RCC 7860 (cell line): Measurements from ENCODE around the gene IGSF8.

ENCODE experiments used
- DNase-seq: peaks from one replicate; pipeline ENCODE4 v3.0.0-alpha.2; 2015; ENCODE audit warnings: low spot score
- FAIRE-seq: peaks from 2 replicates; lab custom pipeline; 2012; peaks lifted over from hg19 to GRCh38; lab: Jason Lieb, UNC

Gene IGSF8

GRCh38 chr1:160092366-160093068, 5.9 kb downstream of the IGSF8 start:
- DNase-seq (no peak), FAIRE-seq (no peak)

- FAIRE-seq (no peak), DNase-seq (no peak)
These were observed 6.7 kb downstream of the IGSF8 start for GRCh38 chr1:160091666-160092223.

DNA sequence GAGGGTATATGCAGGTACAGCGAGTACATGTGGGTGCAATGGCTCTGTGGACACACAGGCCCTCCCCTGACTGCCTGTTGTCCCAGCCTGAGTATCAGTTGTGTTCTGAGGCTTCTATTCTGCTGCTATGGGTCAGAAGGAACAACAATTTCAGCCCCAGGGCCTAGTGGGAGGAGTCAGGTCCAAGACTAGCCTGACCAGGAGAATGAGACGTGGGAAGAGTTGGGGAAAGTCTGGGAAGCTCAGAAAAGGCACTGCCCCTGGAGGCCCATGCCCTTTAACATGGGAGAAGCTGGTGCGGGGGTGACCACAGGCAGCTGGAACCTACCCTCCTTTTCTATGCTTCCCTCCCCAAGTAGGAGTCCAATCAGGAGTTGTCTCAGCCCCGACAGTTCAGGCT, 7.7 kb downstream of the IGSF8 start:
- no peak for DNase-seq
- FAIRE-seq, result no peak

GRCh38 chr1:160089883-160090282, 8.5 kb downstream of the IGSF8 start:
- no peak for DNase-seq
- no peak for FAIRE-seq

DNA sequence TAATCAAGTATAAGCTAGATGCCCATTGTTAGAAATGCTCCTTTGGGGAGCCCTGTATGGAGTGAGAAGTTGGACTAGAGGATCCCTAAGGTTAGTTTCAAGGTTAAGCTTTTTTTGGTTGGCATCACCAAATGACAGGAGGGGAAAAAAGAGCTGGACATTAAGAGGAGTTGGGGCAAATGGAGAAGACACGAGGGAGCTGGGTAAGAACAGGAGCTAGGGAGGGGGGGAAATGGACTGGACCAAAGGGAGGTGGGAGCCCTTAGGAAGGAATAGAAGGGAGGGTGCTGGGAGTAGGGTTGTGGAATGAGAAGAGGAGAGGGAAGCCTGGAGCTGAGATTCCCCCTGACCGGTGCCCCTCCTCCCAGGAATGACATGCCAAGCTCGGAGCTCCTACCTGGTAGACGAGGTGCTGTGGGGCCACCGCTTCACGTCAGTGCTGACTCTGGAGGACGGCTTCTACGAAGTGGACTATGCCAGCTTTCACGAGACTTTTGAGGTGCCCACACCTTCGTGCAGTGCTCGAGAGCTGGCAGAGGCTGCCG, 11.2 kb downstream of the IGSF8 start:
- FAIRE-seq, result no peak

DNA sequence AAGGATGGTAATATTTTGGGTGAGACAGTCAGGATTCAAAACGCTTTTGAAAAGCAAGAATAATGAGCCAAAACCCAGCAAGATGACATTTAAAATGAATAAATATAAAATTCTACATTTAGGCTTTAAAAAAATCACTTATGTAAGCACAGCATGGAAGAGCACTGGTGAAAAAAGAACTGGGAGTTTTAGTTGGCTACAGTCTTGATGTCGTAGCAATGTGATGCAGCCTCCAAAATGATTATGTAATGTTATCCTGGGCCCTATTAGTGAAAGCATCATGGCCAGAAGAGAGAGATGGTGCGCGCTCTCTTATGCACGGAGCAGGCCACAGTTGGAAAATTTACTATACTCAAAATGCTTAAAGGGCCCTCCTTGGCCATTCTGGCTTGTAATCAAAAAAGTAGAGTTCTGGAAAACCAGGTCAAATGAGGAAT, 11.9 kb downstream of the IGSF8 start:
- no peak for FAIRE-seq
- DNase-seq, result no peak

More for the DNA sequence above, 11.2 kb downstream of the IGSF8 start:
- no peak for DNase-seq

GRCh38 chr1:160085686-160086455, 12.5 kb downstream of the IGSF8 start:
- DNase-seq (peak; percentile 46), FAIRE-seq (no peak)

DNA sequence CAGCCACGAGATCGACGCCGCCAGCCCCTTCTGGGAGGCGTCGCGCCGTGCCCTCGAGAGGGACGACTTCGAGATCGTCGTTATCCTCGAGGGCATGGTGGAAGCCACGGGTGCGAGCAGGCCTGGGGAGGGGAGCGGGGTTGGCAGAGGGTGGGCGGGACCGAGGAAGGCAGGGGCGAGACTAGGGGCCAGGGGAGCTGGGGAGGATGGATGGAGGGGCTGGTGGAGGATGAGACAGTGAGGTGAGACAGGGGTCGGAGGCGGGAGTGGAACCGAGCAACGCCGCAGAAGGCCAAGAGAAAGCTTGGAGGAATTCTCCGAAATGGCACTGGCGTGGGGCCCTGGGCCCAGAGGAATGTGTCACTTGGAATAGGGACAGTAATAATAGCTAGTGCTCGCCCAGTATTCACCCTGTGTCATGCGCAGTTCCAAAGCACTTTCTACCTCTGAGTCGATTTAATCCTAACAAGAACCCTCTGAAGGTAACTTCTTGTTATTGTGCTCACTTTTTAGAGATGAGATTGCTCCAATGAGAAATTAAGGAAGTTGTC, 13.6 kb downstream of the IGSF8 start:
- DNase-seq (no peak), FAIRE-seq (no peak)

GRCh38 chr1:160083968-160084770, 14.2 kb downstream of the IGSF8 start:
- FAIRE-seq, result no peak
- DNase-seq, result no peak

DNA sequence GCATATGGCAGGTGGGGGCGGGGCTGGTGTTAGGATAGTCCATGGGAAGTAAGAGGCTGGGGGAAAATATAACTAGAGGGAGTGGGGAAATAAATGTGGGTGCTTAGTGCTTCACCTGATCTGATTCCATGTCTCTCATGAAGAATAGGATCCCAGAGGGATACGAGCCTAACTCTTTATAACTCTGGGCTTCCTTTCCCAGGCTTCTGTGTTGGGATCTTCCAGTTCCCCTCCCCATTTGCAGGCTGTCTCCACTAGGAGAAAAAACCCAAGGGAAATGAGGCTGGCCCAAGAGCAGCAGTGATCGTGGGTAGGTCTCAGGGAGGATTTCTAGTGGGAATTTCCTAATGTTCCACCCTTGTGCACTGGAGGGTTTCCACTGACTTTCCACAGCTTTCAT, 15.5 kb downstream of the IGSF8 start:
- FAIRE-seq (no peak), DNase-seq (no peak)

DNA sequence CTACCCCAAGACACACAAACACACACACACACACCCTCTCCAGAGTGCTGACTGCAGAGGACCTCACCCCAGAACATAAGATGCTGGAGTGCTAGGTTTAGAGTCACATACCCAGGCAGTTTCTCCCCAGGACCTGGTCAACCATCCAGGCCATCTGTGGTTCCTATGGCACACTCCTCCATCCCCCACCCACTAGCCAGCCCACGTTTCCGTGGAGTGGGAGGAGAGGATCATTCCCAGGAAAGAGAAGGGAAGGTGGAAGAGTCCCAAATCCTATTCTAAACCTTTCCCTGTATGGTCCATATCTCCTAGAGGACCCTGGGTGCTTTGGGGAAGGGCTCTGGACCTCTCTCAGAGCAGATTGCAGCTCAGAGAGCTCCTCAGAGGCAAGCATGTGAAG, 15.9 kb downstream of the IGSF8 start:
- FAIRE-seq, result no peak
- no peak for DNase-seq

- no peak for FAIRE-seq
These were observed 17.0 kb downstream of the IGSF8 start, which contains the start of gene KCNJ9 for GRCh38 chr1:160081261-160081936. Gene KCNJ9 (plus strand): TSS chr1:160081538. CDS start chr1:160084031, 2,493 bp downstream.

DNA sequence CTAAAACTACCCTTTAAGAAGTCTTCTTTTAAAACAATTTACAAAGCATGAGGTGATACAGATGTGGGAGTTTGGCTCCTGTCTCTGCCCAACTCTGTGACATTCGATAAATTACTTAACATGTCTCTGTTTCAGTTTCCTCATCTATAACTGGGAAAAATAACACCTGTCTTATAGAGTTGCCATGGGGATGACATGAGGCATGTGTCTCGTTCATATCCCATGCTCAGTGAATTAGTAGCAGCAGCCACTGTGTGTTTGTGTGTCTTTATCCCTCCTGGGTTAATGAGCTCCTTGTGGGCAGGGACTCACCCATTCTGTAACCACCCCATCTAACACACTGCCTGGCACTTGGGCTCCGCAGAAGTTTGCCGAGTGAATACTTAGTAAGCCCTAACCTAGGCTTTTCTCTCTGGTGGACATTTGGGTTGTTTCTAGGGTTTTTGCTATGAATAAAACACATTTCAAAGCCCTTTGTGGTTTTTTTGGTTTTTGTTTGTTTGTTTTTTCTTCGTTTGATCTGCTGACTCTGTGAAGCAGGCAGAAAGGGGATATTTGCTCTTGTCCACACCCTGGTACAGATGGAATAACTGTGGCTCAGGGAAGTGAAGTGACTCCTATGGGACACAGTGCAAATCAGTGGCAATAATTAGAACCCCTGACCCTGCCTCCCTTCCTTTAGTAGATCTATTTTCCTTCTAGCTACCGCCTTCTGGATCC, 17.9 kb downstream of the IGSF8 start:
- no peak for DNase-seq
- FAIRE-seq, result no peak

More at GRCh38 chr1:160081261-160081936, 17.0 kb downstream of the IGSF8 start, which contains the start of gene KCNJ9:
- no peak for DNase-seq

DNA sequence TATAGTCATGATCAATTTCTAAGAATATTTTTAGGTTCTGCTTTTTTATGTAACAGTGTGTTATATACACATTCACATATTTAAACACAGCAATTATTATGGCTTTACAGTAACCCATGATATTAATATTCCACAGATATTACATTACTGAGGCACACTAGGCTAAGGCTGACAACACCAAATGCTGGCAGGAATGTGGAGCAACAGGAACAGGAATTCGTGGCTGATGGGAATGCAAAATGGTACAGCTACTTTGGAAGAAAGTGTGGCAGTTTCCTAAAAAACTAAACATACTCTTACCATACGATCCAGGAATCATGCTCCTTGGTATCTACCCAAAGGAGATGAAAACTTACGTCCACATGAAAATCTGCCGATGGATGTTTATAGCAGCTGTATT, 19.0 kb downstream of the IGSF8 start:
- FAIRE-seq, result no peak
- no peak for DNase-seq

DNA sequence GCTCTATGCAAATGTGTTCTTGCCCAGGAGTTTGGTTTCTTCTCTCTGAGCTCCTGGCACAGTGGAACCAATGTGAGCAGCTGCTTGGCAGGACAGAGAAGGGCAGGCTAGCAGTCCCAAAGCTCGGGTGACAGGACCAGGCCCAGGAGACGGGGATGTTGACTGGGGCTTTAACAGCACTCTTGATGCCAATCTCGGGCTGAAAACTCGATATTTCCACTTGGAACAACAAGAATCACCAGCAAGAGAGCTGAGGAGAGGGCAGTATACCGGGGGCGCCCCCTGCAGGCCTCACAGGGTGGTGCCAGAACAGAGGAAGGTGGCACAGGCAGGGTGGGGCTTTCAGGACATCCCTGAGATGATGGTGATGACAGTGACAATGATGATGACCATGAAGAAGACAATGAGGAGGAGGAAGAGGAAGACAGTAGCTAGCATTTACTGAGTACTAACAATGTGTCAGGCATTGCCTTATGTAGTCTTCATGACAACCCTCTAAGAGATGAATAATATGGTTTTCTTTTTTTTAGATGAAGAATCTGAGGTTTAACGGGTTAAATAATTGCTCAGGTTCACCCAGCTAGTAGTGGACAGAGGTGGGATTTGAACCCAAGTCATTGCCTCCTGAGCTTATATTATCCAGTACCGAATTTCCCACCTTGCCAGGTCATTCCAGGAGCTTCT, 19.8 kb downstream of the IGSF8 start:
- no peak for FAIRE-seq
- DNase-seq, result peak; percentile 10

DNA sequence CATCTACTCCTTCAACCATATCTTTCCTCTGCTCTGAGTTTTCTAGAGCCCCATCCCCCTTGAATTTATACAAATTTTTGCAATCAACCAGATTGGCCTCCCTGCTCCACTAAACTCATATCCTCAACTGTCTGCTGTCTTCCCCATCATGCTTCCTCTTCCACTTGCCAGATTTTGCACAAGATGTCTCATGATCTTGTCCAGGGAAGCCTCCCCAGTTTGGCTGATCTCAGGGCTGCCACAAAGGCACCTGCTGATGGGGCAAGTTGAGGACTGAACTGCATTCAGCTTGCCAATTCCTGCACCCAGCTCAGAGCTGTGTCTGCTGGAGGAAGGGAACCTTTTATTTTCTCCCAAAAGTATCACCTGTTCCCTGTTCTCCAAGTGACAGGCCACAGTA, 20.9 kb downstream of the IGSF8 start:
- DNase-seq (no peak), FAIRE-seq (no peak)

DNA sequence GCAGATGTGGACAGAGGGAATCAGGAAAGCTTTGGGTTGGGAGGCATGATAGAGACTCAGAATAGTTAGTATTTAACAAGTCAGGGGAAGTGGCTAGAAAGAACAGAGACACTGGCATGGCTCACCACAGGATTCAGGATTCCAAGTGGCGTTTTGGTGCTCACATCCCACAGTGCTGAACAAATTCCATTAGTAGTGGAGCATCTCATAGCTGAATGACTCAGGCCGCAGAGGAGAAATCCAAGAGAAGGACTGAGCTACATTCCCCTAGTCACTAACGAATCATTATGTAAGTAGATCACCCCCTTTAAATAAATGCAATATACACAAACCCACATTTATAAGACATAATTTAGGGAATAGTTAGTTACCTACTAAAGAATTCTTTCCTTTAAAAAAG, 22.1 kb downstream of the IGSF8 start:
- peak; percentile 61 for FAIRE-seq

DNA sequence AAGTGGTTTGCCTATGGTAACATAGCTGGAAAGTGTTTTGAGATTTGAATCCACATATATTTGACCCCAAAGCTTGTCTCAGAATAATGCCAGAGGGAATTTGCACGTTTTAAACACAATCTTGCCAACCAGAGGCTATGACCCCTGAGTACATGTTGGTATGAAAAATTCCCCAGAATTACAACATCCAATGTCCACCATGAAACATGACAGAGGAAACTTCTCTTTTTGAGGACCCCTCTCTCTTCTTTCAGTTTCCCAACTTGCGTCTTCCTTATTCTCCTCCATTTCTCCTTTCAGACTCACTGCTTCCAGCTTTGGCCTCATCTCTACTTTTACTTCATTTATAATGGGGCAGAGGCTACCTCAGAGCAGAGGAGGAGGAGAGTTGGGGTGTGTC, 22.6 kb downstream of the IGSF8 start:
- DNase-seq, result no peak
- no peak for FAIRE-seq

More for the DNA sequence above, 22.1 kb downstream of the IGSF8 start:
- DNase-seq, result peak; percentile 55

DNA sequence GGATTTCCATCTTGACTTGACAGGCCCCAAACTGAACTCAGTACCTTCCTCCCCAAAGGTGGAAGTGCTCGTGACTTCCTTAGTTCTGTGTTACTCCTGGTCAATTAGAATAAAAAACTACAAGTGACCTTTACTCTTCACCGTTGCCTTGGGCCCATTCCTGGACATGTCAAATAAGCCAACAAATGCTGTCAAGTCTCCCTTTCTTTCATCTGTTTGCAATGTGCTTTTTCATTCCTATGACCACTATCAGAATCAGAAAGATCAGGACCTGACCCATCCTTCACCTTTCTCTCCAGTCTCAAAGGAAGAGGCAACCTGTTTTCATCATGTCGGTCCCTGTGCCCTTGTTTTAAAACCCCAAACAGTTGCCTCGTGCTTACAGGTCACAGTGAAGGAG, 23.6 kb downstream of the IGSF8 start:
- no peak for FAIRE-seq
- no peak for DNase-seq
